ENCODE results near the gene NMNAT2.

GRCh38 chr1:183449223-183449770 lies 31.1 kb upstream of the NMNAT2 start:
- no peak for TF ChIP-seq CTCF (IDR thresholded peaks at IDR 0.05)
- TF ChIP-seq POLR2A (IDR thresholded peaks at IDR 0.05): no peak
- no peak for TF ChIP-seq EP300 (IDR thresholded peaks at IDR 0.05)

All from upper lobe of left lung (tissue), 4 donors.